ENCODE data around the gene TRUB2. TPM values are rescaled to one million over a fixed set of nuclear protein-coding genes. Genes with fewer than 3 reads are reported as not detected.

Gene TRUB2
- total and polyA plus RNA-seq, 12 donors, result 15.0 to 68.2 (median 33.7) TPM

DNA sequence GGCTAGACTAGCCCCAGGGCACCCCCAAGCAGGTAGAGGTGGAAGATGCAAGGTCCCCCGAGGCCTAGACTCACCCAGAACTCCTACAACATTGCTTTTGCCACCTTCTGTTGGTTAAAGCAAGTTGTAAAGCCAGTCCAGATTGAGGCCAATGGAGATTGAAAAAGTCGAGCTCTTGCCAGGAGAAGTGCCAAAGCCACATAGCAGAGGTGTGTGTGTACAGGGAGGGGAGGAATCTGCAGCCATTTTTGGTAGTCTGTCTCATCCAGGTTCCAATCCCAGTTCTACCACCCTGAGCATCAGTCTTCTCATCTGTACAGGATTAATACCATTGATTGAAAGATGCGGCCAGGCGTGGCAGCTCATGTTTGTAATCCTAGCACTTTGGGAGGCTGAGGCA, 36.6 kb upstream of the TRUB2 start:
- 86 to 100% (median 89%) methylated on average over 3 to 4 of the region's 4 CpGs for WGBS, 4 donors
- TF ChIP-seq POLR2A (IDR thresholded peaks at IDR 0.05), result no peak
- TF ChIP-seq, protein P1, sequence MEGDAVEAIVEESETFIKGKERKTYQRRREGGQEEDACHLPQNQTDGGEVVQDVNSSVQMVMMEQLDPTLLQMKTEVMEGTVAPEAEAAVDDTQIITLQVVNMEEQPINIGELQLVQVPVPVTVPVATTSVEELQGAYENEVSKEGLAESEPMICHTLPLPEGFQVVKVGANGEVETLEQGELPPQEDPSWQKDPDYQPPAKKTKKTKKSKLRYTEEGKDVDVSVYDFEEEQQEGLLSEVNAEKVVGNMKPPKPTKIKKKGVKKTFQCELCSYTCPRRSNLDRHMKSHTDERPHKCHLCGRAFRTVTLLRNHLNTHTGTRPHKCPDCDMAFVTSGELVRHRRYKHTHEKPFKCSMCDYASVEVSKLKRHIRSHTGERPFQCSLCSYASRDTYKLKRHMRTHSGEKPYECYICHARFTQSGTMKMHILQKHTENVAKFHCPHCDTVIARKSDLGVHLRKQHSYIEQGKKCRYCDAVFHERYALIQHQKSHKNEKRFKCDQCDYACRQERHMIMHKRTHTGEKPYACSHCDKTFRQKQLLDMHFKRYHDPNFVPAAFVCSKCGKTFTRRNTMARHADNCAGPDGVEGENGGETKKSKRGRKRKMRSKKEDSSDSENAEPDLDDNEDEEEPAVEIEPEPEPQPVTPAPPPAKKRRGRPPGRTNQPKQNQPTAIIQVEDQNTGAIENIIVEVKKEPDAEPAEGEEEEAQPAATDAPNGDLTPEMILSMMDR (IDR thresholded peaks at IDR 0.05), result no peak
- Histone ChIP-seq H3K4me3 (no peak overlapping the region), H3K4me1 (replicated peaks in 1 of 2) (peaks cover 4 to 12% of the 10 kb centered on the region in 2 donors), H3K9me3 (replicated peaks in 1 of 3) (no peaks in the 10 kb centered on the region), H3K27ac (no peak overlapping the region), H3K36me3 (replicated peaks in 1 of 2) (peaks cover 0 to 13% of the 10 kb centered on the region in 2 donors), H3K27me3 (no peaks in the 10 kb centered on the region)
- DNase-seq, result no peak
- intact Hi-C loops (cut with DNase I), result no loop called here

DNA sequence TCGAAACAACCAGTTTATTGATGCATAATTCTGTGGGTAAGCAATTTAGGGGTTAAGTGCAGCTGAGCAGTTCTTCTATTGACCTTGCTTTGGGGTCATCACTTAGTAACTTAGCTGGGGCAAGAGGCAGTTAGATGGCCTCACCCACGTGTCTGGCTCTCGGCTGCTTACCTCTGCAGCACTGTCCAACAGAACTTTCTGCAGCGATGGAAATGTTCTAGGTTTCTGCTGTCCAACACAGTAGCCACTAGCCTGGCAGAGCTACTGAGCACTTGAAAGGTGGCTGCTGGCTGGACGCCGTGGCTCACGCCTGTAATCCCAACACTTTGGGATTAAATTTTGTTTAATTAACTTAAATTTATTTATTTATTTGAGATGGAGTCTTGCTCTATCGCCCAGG, 35.8 kb upstream of the TRUB2 start:
- Histone ChIP-seq H3K27me3 (no peaks in the 10 kb centered on the region), H3K27ac (no peak overlapping the region), H3K4me3 (no peak overlapping the region), H3K9me3 (replicated peaks in 1 of 3) (no peaks in the 10 kb centered on the region), H3K36me3 (replicated peaks in 1 of 2) (peaks cover 0 to 13% of the 10 kb centered on the region in 2 donors), H3K4me1 (replicated peaks in 1 of 2) (peaks cover 4 to 12% of the 10 kb centered on the region in 2 donors)
- no peak for DNase-seq
- no peak for TF ChIP-seq POLR2A (IDR thresholded peaks at IDR 0.05)
- TF ChIP-seq, protein P1 (IDR thresholded peaks at IDR 0.05), result no peak
- intact Hi-C loops (cut with DNase I), result no loop called here
- 71 to 75% (median 73%) methylated on average over 8 of the region's 8 CpGs for WGBS, 4 donors

DNA sequence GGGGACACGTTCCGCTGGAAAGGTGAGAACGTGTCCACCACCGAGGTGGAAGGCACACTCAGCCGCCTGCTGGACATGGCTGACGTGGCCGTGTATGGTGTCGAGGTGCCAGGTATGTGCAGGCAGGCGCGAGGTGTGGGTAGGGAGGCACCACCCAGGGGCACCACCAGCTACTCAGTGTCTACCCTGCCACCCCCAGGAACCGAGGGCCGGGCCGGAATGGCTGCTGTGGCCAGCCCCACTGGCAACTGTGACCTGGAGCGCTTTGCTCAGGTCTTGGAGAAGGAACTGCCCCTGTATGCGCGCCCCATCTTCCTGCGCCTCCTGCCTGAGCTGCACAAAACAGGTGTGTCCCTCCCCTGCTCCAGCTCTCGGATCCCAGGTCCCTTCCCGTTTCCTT, 33.2 kb upstream of the TRUB2 start:
- TF ChIP-seq, protein P1 (IDR thresholded peaks at IDR 0.05), result no peak
- TF ChIP-seq POLR2A (IDR thresholded peaks at IDR 0.05), result no peak
- Histone ChIP-seq H3K27me3 (no peaks in the 10 kb centered on the region), H3K4me1 (replicated peaks in 1 of 2) (no peaks in the 10 kb centered on the region), H3K36me3 (replicated peaks in 1 of 2) (peaks cover 0 to 21% of the 10 kb centered on the region in 2 donors), H3K9me3 (replicated peaks in 1 of 3) (no peaks in the 10 kb centered on the region), H3K4me3 (no peak overlapping the region), H3K27ac (no peak overlapping the region)
- intact Hi-C loops (cut with DNase I), result no loop called here
- DNase-seq, result no peak
- 90 to 98% (median 95%) methylated on average over 5 to 19 of the region's 19 CpGs for WGBS, 4 donors

DNA sequence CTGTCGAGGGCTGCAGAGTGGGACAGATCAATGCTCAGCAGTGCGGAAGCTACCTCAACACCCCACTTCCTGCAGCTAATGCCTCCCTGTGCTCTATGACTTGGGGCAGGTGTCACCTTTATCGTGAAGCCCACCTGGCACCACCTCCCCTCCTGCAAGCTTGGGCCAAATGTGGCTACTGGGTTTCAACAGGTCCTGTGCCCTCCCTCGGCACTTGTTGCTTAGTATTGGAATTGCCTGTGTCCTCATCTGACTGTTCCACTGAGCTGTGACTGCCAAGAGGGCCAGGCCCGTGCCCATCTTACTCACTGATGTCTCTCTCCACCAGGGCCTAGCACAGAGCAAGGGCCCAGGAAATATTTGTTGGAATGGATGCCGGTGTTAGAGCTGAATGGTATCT, 27.5 kb upstream of the TRUB2 start:
- TF ChIP-seq POLR2A (IDR thresholded peaks at IDR 0.05), result no peak
- TF ChIP-seq, protein P1 (IDR thresholded peaks at IDR 0.05), result no peak
- no peak overlapping the region for H3K27ac ChIP-seq
- intact Hi-C loops (cut with DNase I), result loop anchor here in 1 of 2 donors (10.0 kb wide), 1 partner anchor 55 kb away; no protein-coding TSS in a partner anchor
- no peaks in the 10 kb centered on the region for H3K9me3 ChIP-seq (replicated peaks in 1 of 3)
- H3K36me3 ChIP-seq (replicated peaks in 1 of 2), result peaks cover 0 to 49% of the 10 kb centered on the region in 2 donors
- 94 to 97% (median 96%) methylated on average over 5 to 6 of the region's 6 CpGs for WGBS, 4 donors
- no peak for DNase-seq
- H3K27me3 ChIP-seq, result no peaks in the 10 kb centered on the region
- H3K4me3 ChIP-seq, result no peak overlapping the region
- no peaks in the 10 kb centered on the region for H3K4me1 ChIP-seq (replicated peaks in 1 of 2)

Data from adrenal gland (tissue), 12 donors.